Sigmoid colon (tissue), 7 donors: Measurements from ENCODE around the gene SLC16A12. TPM values are rescaled to one million over a fixed set of nuclear protein-coding genes. Genes with fewer than 3 reads are reported as not detected.
"Not testable (repeated sequence)": the region's sequence is repeated elsewhere in the genome, so short reads cannot be mapped to it uniquely, and the experiment has no call there.

Source experiments
- DNase-seq: peaks from one replicate; pipeline ENCODE4 v3.0.0-alpha.2; 2019
- H3K27ac ChIP-seq, 4 donors: fragments of 200-600 bp; sonication (generic); one replicate each; pipeline ENCODE4 v1.5.1; 2016 to 2019; ENCODE audit warnings: mild to moderate bottlenecking in 1 of 4
- H3K27me3 ChIP-seq, 3 donors: fragments of 200-600 bp; sonication (generic); one replicate each; pipeline ENCODE4 v1.5.1; 2019; ENCODE audit warnings: mild to moderate bottlenecking in 1 of 3
- H3K36me3 ChIP-seq, 4 donors: fragments of 200-600 bp; sonication (generic); one replicate each; pipeline ENCODE4 v1.5.1; 2016 to 2019
- H3K4me1 ChIP-seq, 4 donors: fragments of 200-600 bp; sonication (generic); one replicate each; pipeline ENCODE4 v1.5.1; 2017 to 2019
- H3K4me3 ChIP-seq, 4 donors: fragments of 200-600 bp; sonication (generic); one replicate each; pipeline ENCODE4 v1.5.1; 2017 to 2019; ENCODE audit warnings: mild to moderate bottlenecking in 2 of 4, moderate library complexity in 1 of 4
- H3K9me3 ChIP-seq, 4 donors: fragments of 200-600 bp in 3 of 4; sonication (generic) in 3 of 4; one replicate each; pipeline versions ENCODE4 v1.5.1 to v1.6.1; 2013 to 2019
- CTCF ChIP-seq, 4 experiments: fragments of 450-650 bp in 3 of 4; fragments of 200-600 bp in 1 of 4; IDR thresholded peaks; one replicate each; pipeline ENCODE4 v1.5.1; 2016 to 2019; ENCODE audit warnings: antibody characterized with exemption in 4 of 4, mild to moderate bottlenecking in 3 of 4, moderate library complexity in 2 of 4
- EP300 ChIP-seq, 4 donors: sonication (generic); formaldehyde crosslinking; IDR thresholded peaks; one replicate each; pipeline ENCODE4 v1.6.1; 2017; ENCODE audit warnings: antibody characterized with exemption in 4 of 4
- POLR2A ChIP-seq, 2 donors: fragments of 450-650 bp; IDR thresholded peaks; one replicate each; pipeline ENCODE4 v1.6.1; 2016; ENCODE audit warnings: antibody characterized with exemption in 2 of 2, mild to moderate bottlenecking in 2 of 2, moderate library complexity in 2 of 2
- POLR2AphosphoS5 ChIP-seq, 4 donors: sonication (generic); formaldehyde crosslinking; IDR thresholded peaks; one replicate each; pipeline ENCODE4 v1.6.1; 2017; ENCODE audit warnings: antibody characterized with exemption in 4 of 4
- WGBS, 2 donors: extraction: QIAGEN DNeasy Blood & Tissue Kit; methylation state at CpG; one replicate each; pipeline ENCODE4 v1.1.7; 2013; 5-methylcytosine and 5-hydroxymethylcytosine counted together
- intact Hi-C: fragments of 100-400 bp; cut with DNase I; formaldehyde crosslinking; loops from one replicate; pipeline ENCODE4 v1.15.1; 2023
- polyA plus RNA-seq, 3 donors: library from polyadenylated mRNA; stranded (reverse); fragments of 200-250 nt; gene quantifications; one replicate each; pipeline ENCODE4 v1.2.3, GENCODE V29; 2013
- total RNA-seq, 4 donors: library from RNA; depleted of rRNA; stranded (reverse); fragments of >200 nt; gene quantifications; one replicate each; pipeline ENCODE4 v1.1.0, GENCODE V29; 2016
- donor health status: healthy with polysubstance abuse.
- donor health status: Bipolar disorder and iron deficiency.
- donor health status: healthy.

SLC16A12 gene
- total and polyA plus RNA-seq, 7 donors = 0.13 to 3.9 (median 1.3) TPM; not detected in 1

GRCh38 chr10:89532476-89532875 is 2.9 kb downstream of the SLC16A12 start:
- intact Hi-C loops = no loop called here
- DNase-seq = no peak
- Histone ChIP-seq H3K27ac (no peak overlapping the region), H3K4me3 (no peak overlapping the region), H3K27me3 (peaks cover 15 to 58% (median 36%) of the 10 kb centered on the region in 3 donors), H3K9me3 (no peaks in the 10 kb centered on the region), H3K4me1 (peaks cover 0 to 15% (median 12%) of the 10 kb centered on the region in 4 donors), H3K36me3 (no peaks in the 10 kb centered on the region)
- 81 to 82% methylated on average over 3 of the region's 3 CpGs for WGBS, 2 donors
- no peak for TF ChIP-seq POLR2AphosphoS5 (IDR thresholded peaks at IDR 0.05)
- no peak for TF ChIP-seq EP300 (IDR thresholded peaks at IDR 0.05)
- no peak for TF ChIP-seq CTCF (IDR thresholded peaks at IDR 0.05)
- no peak for TF ChIP-seq POLR2A (IDR thresholded peaks at IDR 0.05)

GRCh38 chr10:89531359-89531758 is 4.0 kb downstream of the SLC16A12 start:
- Histone ChIP-seq H3K9me3 (no peaks in the 10 kb centered on the region), H3K27ac (no peak overlapping the region), H3K4me1 (peaks cover 0 to 15% (median 12%) of the 10 kb centered on the region in 4 donors), H3K4me3 (no peak overlapping the region), H3K36me3 (no peaks in the 10 kb centered on the region), H3K27me3 (peaks cover 15 to 58% (median 36%) of the 10 kb centered on the region in 3 donors)
- TF ChIP-seq POLR2A (IDR thresholded peaks at IDR 0.05) (no peak), CTCF (IDR thresholded peaks at IDR 0.05) (no peak), POLR2AphosphoS5 (IDR thresholded peaks at IDR 0.05) (no peak), EP300 (IDR thresholded peaks at IDR 0.05) (no peak)
- WGBS, 2 donors = 66 to 84% methylated on average over 3 of the region's 3 CpGs
- DNase-seq = no peak
- intact Hi-C loops = no loop called here

- peaks cover 5 to 41% (median 22%) of the 10 kb centered on the region in 3 donors for H3K27me3 ChIP-seq
- WGBS, 2 donors = 92 to 93% methylated on average over 6 of the region's 6 CpGs
- H3K36me3 ChIP-seq, intact Hi-C loops, H3K27ac ChIP-seq, H3K4me3 ChIP-seq, H3K9me3 ChIP-seq, DNase-seq, H3K4me1 ChIP-seq: not testable (repeated sequence)
Measured at GRCh38 chr10:89529711-89530110, 5.7 kb downstream of the SLC16A12 start.

GRCh38 chr10:89526358-89526757 is 9.0 kb downstream of the SLC16A12 start:
- TF ChIP-seq CTCF (IDR thresholded peaks at IDR 0.05) (no peak), POLR2A (IDR thresholded peaks at IDR 0.05) (no peak)
- Histone ChIP-seq H3K9me3 (no peaks in the 10 kb centered on the region), H3K27me3 (peaks cover 0 to 9% (median 5%) of the 10 kb centered on the region in 3 donors), H3K4me3 (no peak overlapping the region), H3K4me1 (peaks cover 0 to 10% (median 6%) of the 10 kb centered on the region in 4 donors), H3K27ac (no peak overlapping the region), H3K36me3 (no peaks in the 10 kb centered on the region)
- intact Hi-C loops = no loop called here
- WGBS, 2 donors = 27 to 81% methylated on average over 4 of the region's 4 CpGs
- no peak for DNase-seq

GRCh38 chr10:89525556-89525955 is 9.8 kb downstream of the SLC16A12 start:
- Histone ChIP-seq H3K27me3 (peaks cover 0 to 2% (median 0%) of the 10 kb centered on the region in 3 donors), H3K4me1 (peaks cover 0 to 10% (median 6%) of the 10 kb centered on the region in 4 donors), H3K9me3 (no peaks in the 10 kb centered on the region), H3K27ac (no peak overlapping the region), H3K4me3 (no peak overlapping the region), H3K36me3 (no peaks in the 10 kb centered on the region)
- TF ChIP-seq EP300 (IDR thresholded peaks at IDR 0.05) (no peak), POLR2A (IDR thresholded peaks at IDR 0.05) (no peak), CTCF (IDR thresholded peaks at IDR 0.05) (no peak), POLR2AphosphoS5 (IDR thresholded peaks at IDR 0.05) (no peak)
- 32 to 72% methylated on average over 5 of the region's 5 CpGs for WGBS, 2 donors
- intact Hi-C loops = no loop called here
- no peak for DNase-seq
